ENCODE results near the gene EDEM2.
"Not testable (repeated sequence)": the region's sequence is repeated elsewhere in the genome, so short reads cannot be mapped to it uniquely, and the experiment has no call there.

The EDEM2 gene

GRCh38 chr20:35167787-35168186, 20.7 kb upstream of the EDEM2 start:
- DNase-seq = no peak

GRCh38 chr20:35166242-35166830, 19.2 kb upstream of the EDEM2 start:
- no peak for DNase-seq

- DNase-seq = no peak
Observed at GRCh38 chr20:35165221-35166185, 18.4 kb upstream of the EDEM2 start.

GRCh38 chr20:35164531-35164930, 17.4 kb upstream of the EDEM2 start:
- not testable (repeated sequence) for DNase-seq

GRCh38 chr20:35160341-35160740, 13.2 kb upstream of the EDEM2 start:
- not testable (repeated sequence) for DNase-seq

- no peak for DNase-seq
Observed at GRCh38 chr20:35156978-35157377, 9.8 kb upstream of the EDEM2 start.

- DNase-seq = no peak
Observed at GRCh38 chr20:35155936-35156335, 8.8 kb upstream of the EDEM2 start.

GRCh38 chr20:35151736-35152135, 4.6 kb upstream of the EDEM2 start:
- no peak for DNase-seq

- no peak for DNase-seq
Observed at GRCh38 chr20:35150846-35151579, 3.9 kb upstream of the EDEM2 start.

GRCh38 chr20:35147575-35148071, 487 bp upstream of the EDEM2 start:
- DNase-seq = not testable (repeated sequence)

GRCh38 chr20:35146299-35146919, 727 bp downstream of the EDEM2 start:
- DNase-seq = no peak

GRCh38 chr20:35145141-35145564, 2.0 kb downstream of the EDEM2 start:
- DNase-seq = peak; percentile 62

- DNase-seq = no peak
Observed at GRCh38 chr20:35144694-35145093, 2.4 kb downstream of the EDEM2 start.

GRCh38 chr20:35135867-35136586, 11.1 kb downstream of the EDEM2 start:
- no peak for DNase-seq

- DNase-seq = no peak
Observed at GRCh38 chr20:35134880-35135279, 12.3 kb downstream of the EDEM2 start.

- DNase-seq = no peak
Observed at GRCh38 chr20:35134472-35134871, 12.7 kb downstream of the EDEM2 start.

- DNase-seq = no peak
Observed at GRCh38 chr20:35133735-35134134, 13.4 kb downstream of the EDEM2 start.

GRCh38 chr20:35133031-35133430, 14.1 kb downstream of the EDEM2 start:
- DNase-seq = no peak

- DNase-seq = no peak
Observed at GRCh38 chr20:35131934-35132333, 15.2 kb downstream of the EDEM2 start.

- DNase-seq = no peak
Observed at GRCh38 chr20:35129647-35130069, 17.5 kb downstream of the EDEM2 start.

- DNase-seq = no peak
Observed at GRCh38 chr20:35125753-35126152, 21.4 kb downstream of the EDEM2 start.

- no peak for DNase-seq
Observed at GRCh38 chr20:35122756-35123405, 24.3 kb downstream of the EDEM2 start.
